GM23248 (cell line): ENCODE results near the gene NTNG2. TPM values are rescaled to one million over a fixed set of nuclear protein-coding genes. Genes with fewer than 3 reads are reported as not detected.

Source experiments
- DNase-seq: peaks from one replicate; pipeline ENCODE4 v3.0.0-alpha.2; 2015
- H2AFZ ChIP-seq: fragments of 200-600 bp; sonication (generic); 2 replicates; pipeline ENCODE4 v1.6.1; 2016; ENCODE audit warnings: antibody characterized with exemption
- H3F3A ChIP-seq: fragments of 200-600 bp; sonication (generic); 2 replicates; pipeline ENCODE4 v1.6.1; 2016; ENCODE audit warnings: mild to moderate bottlenecking, antibody characterized with exemption, mixed run types; ENCODE audit not compliant: insufficient read depth
- H3K27ac ChIP-seq: fragments of 200-600 bp; sonication (generic); 2 replicates; pipeline ENCODE4 v1.5.1; 2016; ENCODE audit warnings: mild to moderate bottlenecking
- H3K27me3 ChIP-seq: fragments of 200-600 bp; sonication (generic); replicated peaks from 2 replicates; pipeline ENCODE4 v1.6.1; 2016; ENCODE audit warnings: mild to moderate bottlenecking; ENCODE audit not compliant: insufficient read depth
- H3K36me3 ChIP-seq: fragments of 200-600 bp; sonication (generic); 2 replicates; pipeline ENCODE4 v1.6.1; 2016; ENCODE audit warnings: low read depth, mild to moderate bottlenecking
- H3K4me1 ChIP-seq: fragments of 200-600 bp; sonication (generic); 2 replicates; pipeline ENCODE4 v1.6.1; 2016; ENCODE audit warnings: mild to moderate bottlenecking; ENCODE audit not compliant: insufficient read depth
- H3K4me2 ChIP-seq: fragments of 200-600 bp; sonication (generic); one replicate; pipeline ENCODE4 v1.6.1; 2016; ENCODE audit warnings: mild to moderate bottlenecking; ENCODE audit not compliant: unreplicated experiment
- H3K4me3 ChIP-seq: fragments of 200-600 bp; sonication (generic); 2 replicates; pipeline ENCODE4 v1.5.1; 2016; ENCODE audit warnings: mild to moderate bottlenecking
- H3K79me2 ChIP-seq: fragments of 200-600 bp; sonication (generic); 2 replicates; pipeline ENCODE4 v1.6.1; 2016; ENCODE audit warnings: mild to moderate bottlenecking; ENCODE audit not compliant: insufficient read depth
- H3K9ac ChIP-seq: fragments of 200-600 bp; sonication (generic); 2 replicates; pipeline ENCODE4 v1.6.1; 2016; ENCODE audit warnings: mild to moderate bottlenecking
- H3K9me2 ChIP-seq: fragments of 200-600 bp; sonication (generic); 2 replicates; pipeline ENCODE4 v1.6.1; 2016; ENCODE audit warnings: mixed run types, mild to moderate bottlenecking, moderate library complexity; ENCODE audit not compliant: insufficient read depth
- H3K9me3 ChIP-seq: fragments of 200-600 bp; sonication (generic); one replicate; pipeline ENCODE4 v1.6.1; 2017; ENCODE audit warnings: low read depth
- H4K20me1 ChIP-seq: fragments of 200-600 bp; sonication (generic); 2 replicates; pipeline ENCODE4 v1.6.0; 2016; ENCODE audit not compliant: insufficient read depth
- EZH2 ChIP-seq: fragments of 200-600 bp; sonication (generic); IDR thresholded peaks from 2 replicates; pipeline ENCODE4 v1.6.1; 2018; ENCODE audit warnings: antibody characterized with exemption, mild to moderate bottlenecking; ENCODE audit not compliant: insufficient read depth, poor library complexity, severe bottlenecking
- EZH2phosphoT487 ChIP-seq: fragments of 200-600 bp; sonication (generic); IDR thresholded peaks from 2 replicates; pipeline ENCODE4 v1.6.1; 2018; ENCODE audit warnings: antibody characterized with exemption, moderate library complexity, mild to moderate bottlenecking, low read depth; ENCODE audit not compliant: insufficient read depth
- WGBS, 2 experiments: methylation state at CpG; one replicate each; pipeline ENCODE4 v1.1.6; 2015 to 2017; ENCODE audit warnings: low lambda C conversion rate in 2 of 2, low coverage in 1 of 2; ENCODE audit errors: missing lambda C conversion rate in 2 of 2; 5-methylcytosine and 5-hydroxymethylcytosine counted together
- in situ Hi-C: fragments of 300-500 bp; cut with MboI; formaldehyde crosslinking; loops from 2 replicates; pipeline ENCODE4 v1.15.0; 2020
- polyA plus RNA-seq: library from polyadenylated mRNA; unstranded; fragments of >200 nt; fragmentation: Nextera tagmentation; extraction: Ambion mirVana; gene quantifications from 2 replicates; pipeline ENCODE4 v1.2.1, GENCODE V29; 2016
- total RNA-seq: library from RNA; depleted of rRNA; stranded (reverse); fragments of >200 nt; shearing (Covaris generic); gene quantifications from 2 replicates; pipeline ENCODE4 v1.2.3, GENCODE V29; 2014

NTNG2 gene
- total and polyA plus RNA-seq, 2 experiments from 2014 or later: 0.13 to 1.5 TPM

DNA sequence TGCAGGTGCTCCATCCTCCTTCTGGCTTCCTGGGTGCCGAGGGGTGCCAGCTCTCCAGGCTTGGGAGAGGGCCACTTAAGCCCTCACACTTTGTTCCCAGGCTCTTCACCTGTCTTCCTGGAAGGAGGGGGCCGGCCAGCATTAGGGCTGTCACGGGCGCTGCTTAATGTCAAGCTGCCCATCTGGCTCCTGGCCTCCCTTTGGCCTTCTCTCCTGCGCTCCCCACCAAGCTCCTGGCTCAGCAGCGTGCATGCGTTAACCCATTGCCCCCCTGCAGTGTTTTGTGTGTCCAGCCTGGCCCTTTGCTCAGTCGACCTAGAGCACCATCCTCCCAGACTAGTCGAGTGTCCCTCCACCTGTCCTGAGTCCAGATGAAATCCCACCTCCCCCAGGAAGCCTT, 21.3 kb downstream of the NTNG2 start:
- TF ChIP-seq EZH2: no peak
- TF ChIP-seq EZH2phosphoT487: no peak
- Histone ChIP-seq H3K36me3 (no peaks in the 10 kb centered on the region), H3K27me3 (peaks cover 27% of the 10 kb centered on the region), H3K9me3 (no peaks in the 10 kb centered on the region), H3K9me2 (no peaks in the 10 kb centered on the region), H4K20me1 (no peaks in the 10 kb centered on the region), H3K79me2 (no peaks in the 10 kb centered on the region), H3K27ac (no peak overlapping the region), H3K9ac (no peak overlapping the region), H3K4me3 (no peak overlapping the region), H3K4me1 (no peaks in the 10 kb centered on the region), H3F3A (no peaks in the 10 kb centered on the region), H2AFZ (no peak overlapping the region), H3K4me2 (no peak overlapping the region)
- DNase-seq: no peak
- WGBS, 2 experiments: 43 to 45% methylated on average over 6 to 9 of the region's 9 CpGs
- in situ Hi-C loops: no loop called here

DNA sequence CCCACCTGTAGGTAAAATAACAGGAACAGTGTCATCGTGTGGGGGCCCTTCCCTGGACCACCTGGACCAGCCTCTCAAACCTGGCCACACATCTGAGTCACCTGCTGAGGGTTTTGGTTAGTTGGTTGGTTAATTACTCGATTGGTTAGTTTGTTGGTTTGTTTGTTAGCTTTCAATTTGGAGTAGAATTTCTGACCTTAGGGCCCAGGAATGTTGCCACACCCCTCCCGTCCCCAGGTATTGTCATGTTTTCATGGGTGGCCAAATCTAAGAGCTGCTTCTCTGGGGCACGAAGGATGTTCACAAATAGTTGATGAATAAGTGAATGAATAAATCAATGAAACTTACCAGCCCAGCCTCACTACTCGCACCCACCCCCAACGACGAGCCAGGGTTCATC, 21.9 kb downstream of the NTNG2 start:
- no peak for TF ChIP-seq EZH2
- TF ChIP-seq EZH2phosphoT487: no peak
- no peaks in the 10 kb centered on the region for H3K36me3 ChIP-seq
- H3K79me2 ChIP-seq: no peaks in the 10 kb centered on the region
- in situ Hi-C loops: no loop called here
- H3K9ac ChIP-seq: no peak overlapping the region
- no peaks in the 10 kb centered on the region for H4K20me1 ChIP-seq
- H3K4me3 ChIP-seq: no peak overlapping the region
- H3K9me3 ChIP-seq: no peaks in the 10 kb centered on the region
- no peaks in the 10 kb centered on the region for H3K4me1 ChIP-seq
- DNase-seq: no peak
- no peak overlapping the region for H3K4me2 ChIP-seq
- no peaks in the 10 kb centered on the region for H3F3A ChIP-seq
- no peak overlapping the region for H2AFZ ChIP-seq
- WGBS, 2 experiments: 48 to 52% methylated on average over 7 of the region's 7 CpGs
- no peaks in the 10 kb centered on the region for H3K9me2 ChIP-seq
- H3K27me3 ChIP-seq: peaks cover 29% of the 10 kb centered on the region
- no peak overlapping the region for H3K27ac ChIP-seq

GRCh38 chr9:132184124-132184523, 22.3 kb downstream of the NTNG2 start:
- Histone ChIP-seq H3K27ac (no peak overlapping the region), H3K36me3 (no peaks in the 10 kb centered on the region), H3K9ac (no peak overlapping the region), H3F3A (no peaks in the 10 kb centered on the region), H3K9me3 (no peaks in the 10 kb centered on the region), H3K9me2 (no peaks in the 10 kb centered on the region), H4K20me1 (no peaks in the 10 kb centered on the region), H3K79me2 (no peaks in the 10 kb centered on the region), H3K4me2 (no peak overlapping the region), H3K4me3 (no peak overlapping the region), H2AFZ (no peak overlapping the region), H3K4me1 (no peaks in the 10 kb centered on the region), H3K27me3 (peaks cover 29% of the 10 kb centered on the region)
- WGBS, 2 experiments: 60 to 66% methylated on average over 10 to 11 of the region's 11 CpGs
- in situ Hi-C loops: no loop called here
- TF ChIP-seq EZH2 (no peak), EZH2phosphoT487 (no peak)
- DNase-seq: no peak

DNA sequence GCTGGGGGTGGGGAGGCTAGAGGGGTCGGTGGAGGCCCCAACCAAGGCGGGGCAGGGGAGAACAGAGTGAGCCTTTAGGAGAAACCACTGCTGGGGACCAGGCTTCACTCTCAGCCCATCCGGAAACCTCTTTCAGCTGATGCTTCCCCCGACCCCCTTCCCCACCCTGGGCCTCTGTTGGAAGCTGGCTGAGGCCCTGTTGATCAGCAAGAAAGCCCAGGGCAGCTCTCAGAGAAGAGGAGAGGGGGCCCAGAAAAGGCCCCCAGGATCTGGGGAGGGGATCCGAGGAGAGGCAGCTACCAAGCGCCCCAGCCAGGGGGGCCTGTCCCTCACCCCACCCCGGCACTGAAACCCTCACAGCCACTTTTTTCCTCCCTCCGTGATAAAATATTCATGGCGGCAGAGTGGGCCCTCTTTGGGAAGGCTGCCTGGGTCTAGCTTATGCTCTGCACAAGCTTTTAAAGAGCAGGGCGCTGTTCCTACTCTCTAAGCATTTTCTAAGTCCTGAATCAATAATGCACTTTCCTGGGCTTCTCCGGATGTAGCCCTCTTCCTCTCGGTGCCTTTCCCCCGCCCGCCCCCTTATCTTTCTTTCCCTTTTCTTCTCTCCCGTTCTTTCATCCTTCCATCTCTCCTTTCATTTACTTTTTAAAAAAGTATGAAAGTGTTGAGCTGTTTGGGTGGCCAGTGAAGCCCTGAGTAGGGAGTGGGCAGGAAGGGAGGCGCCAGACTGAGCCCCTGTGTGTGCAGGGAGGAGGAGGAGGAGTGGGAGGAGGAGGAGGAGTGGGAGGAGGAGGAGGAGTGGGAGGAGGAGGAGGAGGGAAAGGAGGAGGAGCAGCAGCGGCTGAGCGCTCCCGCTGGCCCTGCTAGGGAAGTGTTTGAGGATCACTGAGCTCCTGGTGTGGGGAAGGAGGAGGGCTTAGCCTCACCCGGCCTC, 23.5 kb downstream of the NTNG2 start:
- no peak overlapping the region for H3K4me3 ChIP-seq
- H3K27ac ChIP-seq: no peak overlapping the region
- no peaks in the 10 kb centered on the region for H3K36me3 ChIP-seq
- TF ChIP-seq EZH2phosphoT487 (no peak), EZH2 (no peak)
- H4K20me1 ChIP-seq: no peaks in the 10 kb centered on the region
- WGBS, 2 experiments: 43 to 59% methylated on average over 11 to 20 of the region's 20 CpGs
- H3K4me1 ChIP-seq: no peaks in the 10 kb centered on the region
- H3K9me3 ChIP-seq: no peaks in the 10 kb centered on the region
- no peaks in the 10 kb centered on the region for H3K9me2 ChIP-seq
- no peaks in the 10 kb centered on the region for H3F3A ChIP-seq
- in situ Hi-C loops: no loop called here
- no peak overlapping the region for H3K9ac ChIP-seq
- peaks cover 29% of the 10 kb centered on the region for H3K27me3 ChIP-seq
- no peak for DNase-seq
- no peak overlapping the region for H2AFZ ChIP-seq
- H3K79me2 ChIP-seq: no peaks in the 10 kb centered on the region
- no peak overlapping the region for H3K4me2 ChIP-seq
